ENCODE data around the gene NDUFB10. TPM values are rescaled to one million over a fixed set of nuclear protein-coding genes. Genes with fewer than 3 reads are reported as not detected.

Gene NDUFB10
- total RNA-seq, 1 experiment from 2014 or later, result 190 TPM

GRCh38 chr16:1942810-1943726, 16.3 kb upstream of the NDUFB10 start, which contains the start of gene MSRB1:
Gene MSRB1, minus strand, starts transcription at chr16:1943199. Its CDS starts 43 bp downstream, at chr16:1943156.
- Histone ChIP-seq H3K4me1 (replicated peaks; ENCODE audit: insufficient read depth) (peaks cover 18% of the 10 kb centered on the region), H3K27me3 (ENCODE audit: insufficient read depth, low read depth) (no peaks in the 10 kb centered on the region), H4K20me1 (ENCODE audit: insufficient read depth) (0 out of 2 replicates have a peak, but pooled peaks cover 3% of the 10 kb centered on the region), H3K27ac (peak within 1 kb of the TSS; percentile 61), H3K79me2 (ENCODE audit: low read depth) (peaks cover 18% of the 10 kb centered on the region; the same call in 1 of the 2 replicates), H3K9me3 (ENCODE audit: insufficient read depth, low read depth) (no peaks in the 10 kb centered on the region), H2AFZ (peak within 1 kb of the TSS; percentile 94), H3K4me2 (peak within 1 kb of the TSS; percentile 86), H3K36me3 (ENCODE audit: low read depth) (no peaks in the 10 kb centered on the region), H3K9me2 (ENCODE audit: insufficient read depth) (no peaks in the 10 kb centered on the region), H3F3A (ENCODE audit: insufficient read depth, low read depth) (peaks cover 37% of the 10 kb centered on the region; the same call in 1 of the 2 replicates), H3K4me3 (peak within 1 kb of the TSS; percentile 81)
- POLR2A ChIA-PET (ENCODE audit: unreplicated experiment), result interaction anchor here (0.5 to 1.0 kb wide), 5 partner anchors 9 to 771 kb away, joined by 3 to 13 read pairs (median 4); partner anchors contain the start of genes RAB26, RPS2 and UQCC4
- BruUV-seq (replicated peaks), result no TSS peak
- intact Hi-C loops (cut with micrococcal nuclease; ENCODE audit: unreplicated experiment), result loop anchor here (2.0 to 5.0 kb wide), 2 partner anchors 16 to 161 kb away; partner anchors contain the start of genes NDUFB10, NUBP2 and SPSB3
- TF ChIP-seq CTCF (conservative IDR thresholded peaks at IDR 0.05), result no peak
- TF ChIP-seq EZH2 (IDR thresholded peaks at IDR 0.05; ENCODE audit: low read depth), result no peak
- peak; percentile 93 to 100 for DNase-seq
- CTCF ChIA-PET, result interaction anchor here (0.6 to 0.7 kb wide), 2 partner anchors 245 to 373 kb away, joined by 3 to 5 read pairs; no protein-coding TSS in a partner anchor

- H2AFZ ChIP-seq, result no peak overlapping the region
- H3K27ac ChIP-seq, result no peak overlapping the region
- ChIA-PET POLR2A (ENCODE audit: unreplicated experiment) (no interaction called here), CTCF (interaction anchor here (0.6 kb wide), 1 partner anchor 264 kb away, joined by 3 read pairs; no protein-coding TSS in a partner anchor)
- peaks cover 18% of the 10 kb centered on the region; the same call in 1 of the 2 replicates for H3K79me2 ChIP-seq (ENCODE audit: low read depth)
- peaks cover 17% of the 10 kb centered on the region for H3K4me1 ChIP-seq (replicated peaks; ENCODE audit: insufficient read depth)
- BruUV-seq (replicated peaks), result no TSS peak
- intact Hi-C loops (cut with micrococcal nuclease; ENCODE audit: unreplicated experiment), result loop anchor here (5.0 kb wide), 1 partner anchor 162 kb away; the partner anchor contains the start of genes NUBP2 and SPSB3
- no peak for DNase-seq
- no peak overlapping the region for H3K4me3 ChIP-seq
- no peaks in the 10 kb centered on the region for H3K9me3 ChIP-seq (ENCODE audit: insufficient read depth, low read depth)
- 0 out of 2 replicates have a peak, but pooled peaks cover 3% of the 10 kb centered on the region for H4K20me1 ChIP-seq (ENCODE audit: insufficient read depth)
- no peaks in the 10 kb centered on the region for H3K27me3 ChIP-seq (ENCODE audit: insufficient read depth, low read depth)
- H3K4me2 ChIP-seq, result no peak overlapping the region
- H3F3A ChIP-seq (ENCODE audit: insufficient read depth, low read depth), result peaks cover 33% of the 10 kb centered on the region; the same call in 1 of the 2 replicates
- TF ChIP-seq CTCF (conservative IDR thresholded peaks at IDR 0.05), result no peak
- TF ChIP-seq EZH2 (IDR thresholded peaks at IDR 0.05; ENCODE audit: low read depth), result no peak
- H3K36me3 ChIP-seq (ENCODE audit: low read depth), result no peaks in the 10 kb centered on the region
- no peaks in the 10 kb centered on the region for H3K9me2 ChIP-seq (ENCODE audit: insufficient read depth)
Measured at GRCh38 chr16:1944612-1945199, 14.6 kb upstream of the NDUFB10 start.
